Measurements from ENCODE around the gene SIN3B.

DNA sequence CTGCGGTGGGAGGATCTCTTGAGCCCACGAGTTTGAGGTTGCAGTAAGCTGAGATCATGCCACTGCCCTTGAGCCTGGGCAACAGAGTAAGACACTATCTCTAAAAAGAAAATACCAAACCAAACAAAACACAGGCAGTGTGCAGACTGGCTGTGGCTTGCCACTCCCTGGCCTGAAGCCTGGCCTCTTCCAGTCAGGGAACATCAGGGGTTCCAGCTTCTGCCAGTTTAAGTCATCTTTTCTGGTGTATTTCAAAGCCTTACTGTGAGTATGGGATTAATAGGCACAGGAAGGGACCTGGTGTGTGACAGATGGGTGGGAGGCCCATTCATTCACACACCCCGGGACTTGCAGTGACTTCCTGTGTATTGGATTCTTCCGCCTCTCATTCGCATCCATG is 32.6 kb downstream of the SIN3B start:
- TF ChIP-seq ZNF76 (tag by site-specific recombination; IDR thresholded peaks at IDR 0.05; ENCODE audit: borderline replicate concordance, low read depth) = no peak
- TF ChIP-seq ZNF335 (tag by site-specific recombination; conservative IDR thresholded peaks at IDR 0.05) = no peak
- TF ChIP-seq, protein P1, sequence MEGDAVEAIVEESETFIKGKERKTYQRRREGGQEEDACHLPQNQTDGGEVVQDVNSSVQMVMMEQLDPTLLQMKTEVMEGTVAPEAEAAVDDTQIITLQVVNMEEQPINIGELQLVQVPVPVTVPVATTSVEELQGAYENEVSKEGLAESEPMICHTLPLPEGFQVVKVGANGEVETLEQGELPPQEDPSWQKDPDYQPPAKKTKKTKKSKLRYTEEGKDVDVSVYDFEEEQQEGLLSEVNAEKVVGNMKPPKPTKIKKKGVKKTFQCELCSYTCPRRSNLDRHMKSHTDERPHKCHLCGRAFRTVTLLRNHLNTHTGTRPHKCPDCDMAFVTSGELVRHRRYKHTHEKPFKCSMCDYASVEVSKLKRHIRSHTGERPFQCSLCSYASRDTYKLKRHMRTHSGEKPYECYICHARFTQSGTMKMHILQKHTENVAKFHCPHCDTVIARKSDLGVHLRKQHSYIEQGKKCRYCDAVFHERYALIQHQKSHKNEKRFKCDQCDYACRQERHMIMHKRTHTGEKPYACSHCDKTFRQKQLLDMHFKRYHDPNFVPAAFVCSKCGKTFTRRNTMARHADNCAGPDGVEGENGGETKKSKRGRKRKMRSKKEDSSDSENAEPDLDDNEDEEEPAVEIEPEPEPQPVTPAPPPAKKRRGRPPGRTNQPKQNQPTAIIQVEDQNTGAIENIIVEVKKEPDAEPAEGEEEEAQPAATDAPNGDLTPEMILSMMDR (tag by site-specific recombination; IDR thresholded peaks at IDR 0.05) = no peak
- TF ChIP-seq YY1 (tag by site-specific recombination; IDR thresholded peaks at IDR 0.05) = no peak
- TF ChIP-seq, protein P2, sequence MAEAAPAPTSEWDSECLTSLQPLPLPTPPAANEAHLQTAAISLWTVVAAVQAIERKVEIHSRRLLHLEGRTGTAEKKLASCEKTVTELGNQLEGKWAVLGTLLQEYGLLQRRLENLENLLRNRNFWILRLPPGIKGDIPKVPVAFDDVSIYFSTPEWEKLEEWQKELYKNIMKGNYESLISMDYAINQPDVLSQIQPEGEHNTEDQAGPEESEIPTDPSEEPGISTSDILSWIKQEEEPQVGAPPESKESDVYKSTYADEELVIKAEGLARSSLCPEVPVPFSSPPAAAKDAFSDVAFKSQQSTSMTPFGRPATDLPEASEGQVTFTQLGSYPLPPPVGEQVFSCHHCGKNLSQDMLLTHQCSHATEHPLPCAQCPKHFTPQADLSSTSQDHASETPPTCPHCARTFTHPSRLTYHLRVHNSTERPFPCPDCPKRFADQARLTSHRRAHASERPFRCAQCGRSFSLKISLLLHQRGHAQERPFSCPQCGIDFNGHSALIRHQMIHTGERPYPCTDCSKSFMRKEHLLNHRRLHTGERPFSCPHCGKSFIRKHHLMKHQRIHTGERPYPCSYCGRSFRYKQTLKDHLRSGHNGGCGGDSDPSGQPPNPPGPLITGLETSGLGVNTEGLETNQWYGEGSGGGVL (tag by site-specific recombination; IDR thresholded peaks at IDR 0.05) = no peak
- TF ChIP-seq MYNN (tag by site-specific recombination; IDR thresholded peaks at IDR 0.05; ENCODE audit: borderline replicate concordance) = no peak
